Amniotic epithelial cell (primary cell): ENCODE measurements around the gene SHB.
"Not testable (repeated sequence)": the region's sequence is repeated elsewhere in the genome, so short reads cannot be mapped to it uniquely, and the experiment has no call there.

Experiments used
- DNase-seq: peaks from one replicate; pipeline ENCODE4 v3.0.0-alpha.2; 2010; ENCODE audit warnings: low read depth

The SHB gene

GRCh38 chr9:37918665-37919170, 150.3 kb downstream of the SHB start:
- DNase-seq = no peak

DNA sequence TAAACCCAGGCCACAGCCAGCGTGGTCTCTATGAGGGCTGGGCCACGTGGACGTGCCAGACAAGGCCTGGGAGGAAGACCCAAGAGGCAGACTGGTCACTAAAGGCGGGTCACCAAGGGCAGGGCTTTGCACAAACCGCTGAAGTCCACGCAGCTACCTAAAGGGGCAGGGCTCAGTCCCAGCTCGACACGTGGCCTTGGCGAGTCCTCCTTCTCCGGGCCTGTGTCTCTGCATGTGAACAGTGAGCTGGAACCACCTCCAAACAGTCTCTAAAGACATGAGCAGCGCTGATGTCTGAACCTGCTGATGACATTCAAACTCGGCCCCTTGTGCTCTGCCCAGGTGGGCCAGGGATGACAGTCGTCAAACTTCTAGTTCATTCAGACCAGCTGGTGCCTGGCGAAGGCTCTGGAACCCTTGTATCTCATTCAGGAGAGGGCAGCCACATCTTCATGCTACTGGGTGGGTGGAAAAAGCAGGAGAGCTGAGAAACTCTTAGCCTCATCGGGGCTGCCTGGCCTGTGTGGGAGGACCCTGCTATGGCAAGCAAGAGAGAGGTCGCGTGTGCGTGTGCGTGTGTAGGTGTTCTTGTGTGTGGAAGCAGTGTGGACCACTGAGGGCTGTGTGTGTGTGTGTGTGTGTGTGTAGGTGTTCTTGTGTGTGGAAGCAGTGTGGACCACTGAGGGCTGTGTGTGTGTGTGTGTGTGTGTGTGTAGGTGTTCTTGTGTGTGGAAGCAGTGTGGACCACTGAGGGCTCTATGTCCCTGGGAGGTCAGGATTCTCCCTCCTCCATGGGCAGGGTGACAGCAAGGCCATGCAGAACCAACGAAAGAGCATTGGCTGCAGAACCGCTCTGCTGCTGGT, 151.0 kb downstream of the SHB start:
- DNase-seq = no peak

GRCh38 chr9:37917313-37917731, 151.7 kb downstream of the SHB start:
- DNase-seq = no peak

- no peak for DNase-seq
Observed at GRCh38 chr9:37916471-37917312, 152.3 kb downstream of the SHB start.

DNA sequence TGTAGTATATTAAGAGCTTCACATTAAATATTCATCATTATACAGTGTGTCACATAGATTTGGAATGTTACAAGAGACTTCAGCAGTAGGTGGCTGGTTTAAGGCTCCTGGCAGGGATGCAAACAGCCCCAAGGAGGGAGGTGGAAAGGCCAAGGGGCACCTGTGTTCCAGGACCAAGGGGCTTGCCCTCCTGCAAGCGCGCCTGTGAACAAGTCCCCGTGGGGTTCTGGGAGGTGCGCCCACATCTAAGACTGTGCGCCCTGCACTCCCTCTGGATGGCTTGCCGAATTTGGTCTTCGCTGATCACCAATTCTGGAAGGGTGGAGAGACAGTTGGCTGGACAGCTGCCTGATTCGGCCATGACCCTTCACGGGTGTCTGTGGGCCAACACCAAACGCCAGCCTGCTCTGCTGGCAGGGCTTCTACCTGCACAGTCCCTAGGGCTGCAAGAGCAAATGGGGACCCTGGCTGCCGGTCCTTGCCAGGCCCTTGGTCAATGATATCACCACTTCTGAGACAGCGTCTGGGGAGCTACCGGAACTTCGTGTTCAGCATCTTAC, 153.0 kb downstream of the SHB start:
- DNase-seq = no peak

DNA sequence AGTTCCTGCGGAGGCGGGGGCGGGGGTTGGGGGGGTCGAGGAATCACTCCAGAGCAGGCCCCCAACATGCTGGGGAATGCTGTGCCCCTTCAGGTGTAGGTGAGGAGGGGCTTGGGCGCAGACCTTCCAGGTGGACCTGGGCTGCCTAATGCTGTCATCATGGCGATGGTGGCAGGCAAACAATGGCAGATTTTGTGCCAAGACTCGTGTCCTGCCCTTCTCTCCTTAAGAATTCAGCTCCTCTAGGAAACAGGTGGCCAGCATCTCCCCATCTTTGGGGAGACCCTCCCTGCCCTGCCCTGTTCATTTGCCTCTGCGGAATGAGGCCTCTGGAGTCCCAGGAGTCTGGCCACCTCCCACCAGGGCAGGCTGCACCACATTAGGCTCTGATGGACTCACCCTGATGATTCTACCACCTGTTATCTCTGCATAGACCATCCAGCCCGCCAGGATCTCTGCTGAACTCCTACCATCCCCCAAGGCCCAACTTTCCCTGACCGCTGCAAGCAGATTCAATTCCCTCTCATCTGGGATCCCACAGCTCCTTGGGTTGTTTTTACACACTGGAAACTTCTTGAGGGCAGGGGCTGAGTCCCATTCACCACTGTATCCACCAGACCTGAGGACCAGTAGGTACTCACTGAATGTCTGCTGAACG, 154.2 kb downstream of the SHB start:
- no peak for DNase-seq

DNA sequence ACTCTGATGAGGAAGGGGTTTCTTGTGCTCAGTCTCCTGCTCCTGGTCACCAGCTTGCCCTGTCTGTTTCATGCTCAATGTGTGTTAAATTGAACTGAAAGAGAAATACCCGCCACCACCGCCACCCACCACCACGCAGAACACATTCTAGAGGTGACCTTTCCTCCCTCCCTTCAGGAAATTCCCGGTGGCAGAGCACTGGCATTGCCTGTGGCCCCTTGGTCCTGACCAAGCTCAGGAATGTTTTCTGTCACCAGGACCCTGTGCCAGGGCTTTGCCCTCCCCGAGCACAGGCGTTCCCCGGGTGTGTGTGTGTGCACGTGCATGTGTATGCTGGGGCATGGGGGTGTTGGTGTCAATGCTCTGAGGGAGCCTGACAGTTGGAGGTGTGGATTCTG, 154.9 kb downstream of the SHB start:
- DNase-seq = no peak

GRCh38 chr9:37913480-37914153, 155.4 kb downstream of the SHB start:
- DNase-seq = no peak

DNA sequence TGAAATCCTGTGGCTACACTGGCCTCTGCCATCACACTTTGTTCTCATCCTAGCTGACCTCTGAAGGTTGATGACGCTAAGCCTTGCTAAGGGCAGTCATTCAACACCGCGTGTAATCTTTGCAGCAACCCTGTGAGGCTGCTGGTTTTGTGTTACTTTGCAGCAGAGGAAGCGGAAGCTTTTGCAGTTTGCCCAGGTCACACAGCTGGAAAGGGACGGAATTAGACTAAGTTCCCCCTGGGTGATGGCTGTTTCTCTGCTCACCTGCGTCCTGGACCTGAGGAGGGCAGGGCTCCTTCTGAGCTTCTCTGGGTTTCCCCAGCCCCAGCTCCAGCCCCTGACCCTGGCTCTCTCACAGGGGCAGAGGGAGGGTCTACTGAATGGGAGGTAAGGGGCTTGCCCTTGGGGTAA, 157.8 kb downstream of the SHB start:
- no peak for DNase-seq

GRCh38 chr9:37910271-37910670, 158.8 kb downstream of the SHB start:
- DNase-seq = no peak

GRCh38 chr9:37909836-37910235, 159.2 kb downstream of the SHB start:
- not testable (repeated sequence) for DNase-seq

DNA sequence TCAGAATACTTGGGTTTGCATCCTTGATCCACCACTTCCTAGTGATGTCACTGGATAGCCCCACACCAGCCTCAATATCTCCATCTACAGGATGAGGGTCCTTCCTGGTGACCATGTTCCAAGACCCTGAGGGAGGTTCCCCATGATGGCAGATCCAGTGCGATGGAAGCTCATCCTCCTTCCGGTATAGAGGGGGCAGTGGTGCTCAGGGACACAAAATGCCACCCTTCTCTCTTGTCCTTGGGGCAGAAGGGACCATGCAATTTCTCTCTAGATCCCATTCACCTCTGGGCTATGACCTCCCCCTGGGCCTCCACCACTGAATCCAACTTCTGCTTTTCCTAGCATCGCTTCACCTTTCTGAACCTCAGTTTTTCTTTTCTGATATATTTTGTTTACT, 159.7 kb downstream of the SHB start:
- DNase-seq = no peak

- DNase-seq = peak; percentile 80
Observed at GRCh38 chr9:37908698-37909186, 160.3 kb downstream of the SHB start.

GRCh38 chr9:37908283-37908682, 160.7 kb downstream of the SHB start:
- DNase-seq = peak; percentile 23

DNA sequence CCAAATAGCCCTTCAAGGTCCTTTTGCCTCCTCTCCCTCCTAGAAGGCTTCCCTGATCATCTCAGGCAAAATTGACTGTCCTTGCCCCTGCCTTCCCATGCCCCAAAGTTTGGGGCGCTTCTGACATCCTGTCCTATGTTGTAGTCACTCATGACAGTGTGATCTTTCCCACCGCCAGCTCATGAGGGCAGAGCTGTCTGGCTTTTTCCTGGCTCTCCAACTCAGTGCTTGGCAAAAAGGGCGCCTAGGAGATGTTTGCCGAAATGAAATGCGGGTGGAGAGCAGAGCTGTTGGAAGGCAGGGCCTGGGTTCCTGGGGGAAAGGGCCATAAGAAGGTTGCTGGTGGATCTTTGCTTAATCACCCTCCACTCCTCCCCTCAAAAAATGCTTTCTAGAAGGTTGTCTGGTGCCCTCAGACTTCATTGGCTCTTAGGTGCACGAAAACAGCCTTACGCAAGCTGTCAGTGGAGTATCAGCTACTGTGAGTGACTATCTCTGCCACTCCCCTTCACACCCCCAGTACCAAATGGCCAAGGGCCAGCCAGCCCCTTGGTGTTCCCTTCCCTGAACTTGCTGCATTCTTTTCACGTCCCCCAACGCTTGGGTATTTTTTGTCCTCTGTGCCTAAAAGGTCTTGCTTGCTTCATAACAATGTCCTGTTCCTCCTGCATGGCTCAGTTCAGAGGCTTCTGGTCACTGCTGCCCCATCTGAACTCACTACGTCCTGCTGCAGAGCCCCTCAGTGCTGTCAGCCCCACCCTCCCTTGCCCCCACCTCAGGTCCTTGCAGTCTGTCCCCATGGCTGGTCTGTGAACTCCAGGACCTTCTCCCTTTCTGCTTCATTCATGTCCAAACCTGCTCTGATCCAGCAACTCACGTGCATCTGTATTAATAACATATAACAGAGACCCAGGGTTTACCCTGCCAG, 162.5 kb downstream of the SHB start:
- DNase-seq = no peak

DNA sequence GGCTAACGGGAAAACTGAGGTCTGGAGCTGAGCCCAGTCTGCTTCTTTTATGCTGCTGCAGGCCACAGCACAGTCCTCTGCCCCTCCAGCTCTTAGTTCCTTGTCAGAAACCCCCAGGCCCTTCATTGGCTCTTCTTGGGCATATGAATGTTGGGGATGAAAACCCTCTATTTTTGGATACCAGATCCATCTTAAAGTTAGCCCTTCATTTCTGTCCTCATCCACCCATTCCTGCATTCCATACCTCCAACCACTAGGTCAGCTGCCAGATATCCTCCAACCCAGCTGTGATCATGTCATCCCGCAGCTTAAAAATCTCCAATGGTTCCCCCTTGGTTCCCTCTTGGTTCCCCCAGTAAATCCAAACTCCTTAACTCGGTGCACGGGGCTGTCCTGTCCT, 163.3 kb downstream of the SHB start:
- no peak for DNase-seq

- no peak for DNase-seq
Observed at GRCh38 chr9:37905131-37905505, 163.9 kb downstream of the SHB start.

- DNase-seq = peak; percentile 24
Observed at GRCh38 chr9:37904445-37905130, 164.4 kb downstream of the SHB start.

DNA sequence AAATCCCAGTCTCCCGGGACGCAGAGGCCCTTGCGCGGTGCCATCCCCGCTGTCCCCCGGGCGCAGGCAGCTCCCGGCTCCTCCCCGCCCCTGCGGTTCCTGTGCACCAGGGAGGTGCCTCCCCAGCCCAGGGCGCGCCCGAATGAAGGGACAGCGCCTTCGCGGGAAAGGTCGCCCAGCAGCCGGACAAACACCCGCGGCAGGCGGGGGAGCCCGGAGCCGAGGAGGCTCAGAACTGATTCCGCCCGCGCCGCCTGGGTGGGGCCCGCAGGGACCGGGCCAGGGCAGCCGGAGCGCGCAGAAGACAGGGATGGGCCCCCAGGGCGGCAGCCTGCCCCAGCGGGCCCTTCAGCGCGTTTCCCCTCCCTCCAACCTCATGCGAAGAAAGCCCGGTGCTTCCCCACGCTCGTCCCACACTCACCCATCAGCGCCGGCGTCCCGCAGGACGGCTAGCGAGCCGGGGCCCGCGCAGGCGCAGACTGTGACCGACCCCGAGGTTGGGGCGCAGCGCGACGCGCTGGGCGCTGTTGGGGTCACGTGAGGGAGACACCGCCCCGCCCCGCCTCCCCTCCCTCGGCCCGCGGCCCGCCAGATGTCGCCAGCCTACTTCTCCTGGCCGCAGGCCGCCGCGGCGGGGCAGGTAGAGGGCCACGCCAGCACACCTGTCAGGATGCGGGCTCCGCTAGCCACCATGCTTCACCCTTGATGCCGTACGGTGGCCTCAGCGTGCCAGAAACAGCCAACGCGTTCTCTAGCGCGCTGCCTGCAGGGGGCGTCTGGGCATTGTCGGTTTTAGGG, 165.2 kb downstream of the SHB start, which contains the start of gene SLC25A51:
Gene SLC25A51, minus strand, starts transcription at position 481 of the 798 bp plus-strand sequence. CDS start 15,577 bp downstream, outside the sequence.
- peak; percentile 85 for DNase-seq
